ENCODE data around the gene CFAP45. TPM values are rescaled to one million over a fixed set of nuclear protein-coding genes. Genes with fewer than 3 reads are reported as not detected.

Gene CFAP45
- total and polyA plus RNA-seq, 2 experiments from 2014 or later = 0.36 TPM; not detected in 1

GRCh38 chr1:159857889-159858288 lies 42.1 kb downstream of the CFAP45 start:
- TF ChIP-seq CTCF (conservative IDR thresholded peaks at IDR 0.05; ENCODE audit: low read depth in 2 of 2) = no peak
- TF ChIP-seq REST (IDR thresholded peaks at IDR 0.05; ENCODE audit: unreplicated experiment) = peak; percentile 15
- TF ChIP-seq NANOG (IDR thresholded peaks at IDR 0.05; ENCODE audit: borderline replicate concordance) = no peak
- Histone ChIP-seq H4K20me1 (replicated peaks; ENCODE audit: insufficient read depth) (no peaks in the 10 kb centered on the region), H3K27me3 (ENCODE audit: insufficient read depth) (peaks cover 40% of the 10 kb centered on the region), H3K4me2 (no peak overlapping the region), H3K27ac (ENCODE audit: low read depth) (no peak overlapping the region), H3F3A (replicated peaks; ENCODE audit: low read depth) (0 out of 2 replicates have a peak, but pooled peaks cover 2% of the 10 kb centered on the region), H3K36me3 (ENCODE audit: insufficient read depth) (no peaks in the 10 kb centered on the region), H3K4me3 (no peak overlapping the region), H2AFZ (no peak overlapping the region), H3K4me1 (ENCODE audit: insufficient read depth) (peaks cover 6% of the 10 kb centered on the region), H3K79me2 (replicated peaks; ENCODE audit: insufficient read depth) (no peaks in the 10 kb centered on the region), H3K9me2 (ENCODE audit: insufficient read depth) (no peaks in the 10 kb centered on the region)
- Mint-ChIP-seq H3K4me1 (peaks cover 9% of the 10 kb centered on the region), H3K27me3 (ENCODE audit: insufficient read depth, low read depth, poor library complexity) (peaks cover 27% of the 10 kb centered on the region), H3K4me3 (no peak overlapping the region), H3K36me3 (ENCODE audit: low read depth) (no peaks in the 10 kb centered on the region; the same call in 2 of the 3 replicates), H3K9me3 (no peaks in the 10 kb centered on the region), H3K27ac (no peak overlapping the region)
- DNase-seq (ENCODE audit: low spot score) = no peak
- ATAC-seq = no peak

GRCh38 chr1:159856576-159856975 lies 43.4 kb downstream of the CFAP45 start:
- ATAC-seq (no peak), DNase-seq (ENCODE audit: low spot score) (no peak)
- Mint-ChIP-seq H3K27ac (no peak overlapping the region), H3K4me1 (peaks cover 9% of the 10 kb centered on the region), H3K27me3 (ENCODE audit: insufficient read depth, low read depth, poor library complexity) (peaks cover 26% of the 10 kb centered on the region), H3K9me3 (no peaks in the 10 kb centered on the region), H3K4me3 (no peak overlapping the region), H3K36me3 (ENCODE audit: low read depth) (no peaks in the 10 kb centered on the region; the same call in 2 of the 3 replicates)
- no peaks in the 10 kb centered on the region for H4K20me1 ChIP-seq (replicated peaks; ENCODE audit: insufficient read depth)
- peaks cover 47% of the 10 kb centered on the region for H3K27me3 ChIP-seq (ENCODE audit: insufficient read depth)
- H3K4me1 ChIP-seq (ENCODE audit: insufficient read depth) = peaks cover 6% of the 10 kb centered on the region
- H3K79me2 ChIP-seq (replicated peaks; ENCODE audit: insufficient read depth) = no peaks in the 10 kb centered on the region
- H2AFZ ChIP-seq = no peak overlapping the region
- H3K27ac ChIP-seq (ENCODE audit: low read depth) = no peak overlapping the region
- H3K4me2 ChIP-seq = no peak overlapping the region
- TF ChIP-seq CTCF (conservative IDR thresholded peaks at IDR 0.05; ENCODE audit: low read depth in 2 of 2) = no peak
- no peak for TF ChIP-seq EZH2phosphoT487 (IDR thresholded peaks at IDR 0.05; ENCODE audit: unreplicated experiment)
- no peak for TF ChIP-seq CREB1 (CRISPR knock-in tag; IDR thresholded peaks at IDR 0.05; ENCODE audit: low read depth)
- TF ChIP-seq NANOG (IDR thresholded peaks at IDR 0.05; ENCODE audit: borderline replicate concordance) = no peak
- no peak for TF ChIP-seq ZNF114 (CRISPR knock-in tag; IDR thresholded peaks at IDR 0.05)
- no peak for TF ChIP-seq POLR2AphosphoS5 (IDR thresholded peaks at IDR 0.05; ENCODE audit: low read depth)
- no peak for TF ChIP-seq ETS1 (IDR thresholded peaks at IDR 0.05)
- TF ChIP-seq STAT1 (IDR thresholded peaks at IDR 0.05; ENCODE audit: unreplicated experiment) = no peak
- TF ChIP-seq EZH2 (IDR thresholded peaks at IDR 0.05; ENCODE audit: low read depth, unreplicated experiment) = no peak
- no peaks in the 10 kb centered on the region for H3K36me3 ChIP-seq (ENCODE audit: insufficient read depth)
- no peak overlapping the region for H3K4me3 ChIP-seq
- 0 out of 2 replicates have a peak, but pooled peaks cover 2% of the 10 kb centered on the region for H3F3A ChIP-seq (replicated peaks; ENCODE audit: low read depth)
- H3K9me2 ChIP-seq (ENCODE audit: insufficient read depth) = no peaks in the 10 kb centered on the region

All from GM23338 (cell line).